Measurements from ENCODE around the gene TVP23C. TPM values are rescaled to one million over a fixed set of nuclear protein-coding genes. Genes with fewer than 3 reads are reported as not detected.

Gene TVP23C
- total RNA-seq, 5 donors from 2014 or later (not counting 1 experiment from before 2014, with no cell fraction given): 9.6 to 27.3 (median 17.8) TPM

- H3K27me3 ChIP-seq (replicated peaks in 1 of 2; ENCODE audit: control insufficient read depth in 2 of 2, extremely low read depth in 1 of 2, insufficient read depth in 2 of 2, low read length in 1 of 2): no peaks in the 10 kb centered on the region
- POLR2A ChIA-PET: no interaction called here
- no peaks in the 10 kb centered on the region for H3K27me3 Mint-ChIP-seq
- H3K27ac ChIP-seq (ENCODE audit: low read length): no peak overlapping the region
- no peaks in the 10 kb centered on the region for H3K9me3 ChIP-seq
- H3K4me3 ChIP-seq (ENCODE audit: control insufficient read depth in 1 of 2, extremely low read depth in 1 of 2, low read length in 1 of 2): no peak overlapping the region
- H3K4me3 Mint-ChIP-seq: no peak overlapping the region
- peaks cover 0 to 8% of the 10 kb centered on the region in 2 donors for H3K36me3 ChIP-seq (ENCODE audit: control insufficient read depth in 2 of 2, extremely low read depth in 1 of 2, insufficient read depth in 1 of 2, low read length in 1 of 2)
- H3K4me1 ChIP-seq (ENCODE audit: control insufficient read depth in 1 of 2, extremely low read depth in 1 of 2, insufficient read depth in 2 of 2, low read length in 2 of 2): no peaks in the 10 kb centered on the region
- DNase-seq (no peak), ATAC-seq (replicated peaks in 1 of 4) (no peak)
- peaks cover 43% of the 10 kb centered on the region for H3K36me3 Mint-ChIP-seq
- no peaks in the 10 kb centered on the region for H3K9me3 Mint-ChIP-seq
- H3K4me1 Mint-ChIP-seq: no peaks in the 10 kb centered on the region
- H3K27ac Mint-ChIP-seq: no peak overlapping the region
- CTCF ChIA-PET: interaction anchor here in 1 of 2 donors (0.6 kb wide), 1 partner anchor 9 kb away, joined by 3 read pairs; no protein-coding TSS in a partner anchor
- WGBS (ENCODE audit: insufficient coverage): 96% methylated on average over 3 of the region's 4 CpGs
These were observed 71.1 kb downstream of the TVP23C start for GRCh38 chr17:15492186-15492585.

DNA sequence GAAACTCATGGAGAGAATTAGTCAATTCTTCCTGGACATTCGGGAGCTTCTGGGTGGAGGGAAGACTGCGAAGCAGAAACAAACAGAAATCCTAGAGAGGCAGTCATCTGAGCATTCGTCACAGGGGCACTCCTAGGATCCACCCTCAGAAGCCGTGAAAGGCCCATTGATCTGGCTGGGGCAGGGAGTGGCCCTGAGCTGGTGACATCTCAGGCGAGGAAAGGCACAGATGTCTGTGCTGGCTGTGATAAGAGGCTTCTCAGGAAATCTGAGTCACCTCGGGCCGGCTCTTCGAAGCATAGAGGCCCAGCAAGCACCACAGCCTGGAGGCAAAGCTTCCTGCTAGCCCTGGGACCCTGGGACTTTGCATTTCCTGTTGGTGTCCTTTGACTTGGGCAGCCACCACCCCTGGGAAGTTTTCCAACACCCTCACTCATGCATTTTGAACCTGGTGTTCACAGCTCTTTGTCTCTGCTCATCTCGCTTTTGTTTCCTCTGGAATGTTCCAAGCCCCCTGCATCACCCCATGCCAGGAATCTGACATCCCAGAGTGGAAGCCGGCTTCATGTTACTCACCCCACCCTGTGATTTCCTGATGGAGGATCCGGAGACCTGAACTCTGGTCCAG is 72.5 kb downstream of the TVP23C start:
- ATAC-seq (replicated peaks in 1 of 4): no peak
- Mint-ChIP-seq H3K9me3 (no peaks in the 10 kb centered on the region), H3K36me3 (peaks cover 31% of the 10 kb centered on the region), H3K4me3 (no peak overlapping the region), H3K4me1 (no peaks in the 10 kb centered on the region), H3K27me3 (no peaks in the 10 kb centered on the region), H3K27ac (no peak overlapping the region)
- Histone ChIP-seq H3K36me3 (ENCODE audit: control insufficient read depth in 2 of 2, extremely low read depth in 1 of 2, insufficient read depth in 1 of 2, low read length in 1 of 2) (peaks cover 0 to 1% of the 10 kb centered on the region in 2 donors), H3K9me3 (no peaks in the 10 kb centered on the region), H3K27ac (ENCODE audit: low read length) (no peak overlapping the region), H3K4me3 (ENCODE audit: control insufficient read depth in 1 of 2, extremely low read depth in 1 of 2, low read length in 1 of 2) (no peak overlapping the region), H3K4me1 (ENCODE audit: control insufficient read depth in 1 of 2, extremely low read depth in 1 of 2, insufficient read depth in 2 of 2, low read length in 2 of 2) (no peaks in the 10 kb centered on the region), H3K27me3 (replicated peaks in 1 of 2; ENCODE audit: control insufficient read depth in 2 of 2, extremely low read depth in 1 of 2, insufficient read depth in 2 of 2, low read length in 1 of 2) (no peaks in the 10 kb centered on the region)
- POLR2A ChIA-PET: no interaction called here
- no peak for DNase-seq
- CTCF ChIA-PET: no interaction called here
- WGBS (ENCODE audit: insufficient coverage): 53% methylated on average over 9 of the region's 11 CpGs

DNA sequence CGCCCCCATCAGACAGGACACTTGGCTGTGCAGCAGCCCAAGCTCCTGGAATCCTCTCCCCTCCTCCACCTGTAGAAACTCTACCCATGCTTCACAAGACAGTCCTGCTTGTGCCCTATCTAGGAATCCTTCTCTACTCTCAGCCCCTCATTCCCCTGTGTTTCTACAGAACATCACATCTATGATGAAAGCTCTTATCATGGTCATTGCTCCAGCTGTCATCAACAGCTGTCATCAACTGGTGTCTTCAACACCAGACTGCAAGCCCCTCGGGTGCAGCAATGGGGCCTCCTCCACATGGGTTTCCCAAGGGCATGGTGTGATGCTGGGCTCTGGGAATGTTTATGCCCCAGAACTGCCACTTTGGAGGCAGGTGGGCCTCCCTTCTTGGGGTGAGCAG is 74.7 kb downstream of the TVP23C start:
- no peak overlapping the region for H3K4me3 Mint-ChIP-seq
- 80% methylated on average over 2 of the region's 2 CpGs for WGBS (ENCODE audit: insufficient coverage)
- H3K9me3 Mint-ChIP-seq: no peaks in the 10 kb centered on the region
- DNase-seq (no peak), ATAC-seq (replicated peaks in 1 of 4) (no peak)
- H3K27me3 Mint-ChIP-seq: no peaks in the 10 kb centered on the region
- ChIA-PET CTCF (interaction anchor here in 1 of 2 donors (0.6 kb wide), 1 partner anchor 9 kb away, joined by 3 read pairs; no protein-coding TSS in a partner anchor), POLR2A (no interaction called here)
- no peak overlapping the region for H3K4me3 ChIP-seq (ENCODE audit: control insufficient read depth in 1 of 2, extremely low read depth in 1 of 2, low read length in 1 of 2)
- H3K36me3 ChIP-seq (ENCODE audit: control insufficient read depth in 2 of 2, extremely low read depth in 1 of 2, insufficient read depth in 1 of 2, low read length in 1 of 2): peaks cover 0 to 2% of the 10 kb centered on the region in 2 donors
- H3K4me1 ChIP-seq (ENCODE audit: control insufficient read depth in 1 of 2, extremely low read depth in 1 of 2, insufficient read depth in 2 of 2, low read length in 2 of 2): no peaks in the 10 kb centered on the region
- H3K9me3 ChIP-seq: no peaks in the 10 kb centered on the region
- no peak overlapping the region for H3K27ac ChIP-seq (ENCODE audit: low read length)
- H3K27me3 ChIP-seq (replicated peaks in 1 of 2; ENCODE audit: control insufficient read depth in 2 of 2, extremely low read depth in 1 of 2, insufficient read depth in 2 of 2, low read length in 1 of 2): no peaks in the 10 kb centered on the region
- peaks cover 25% of the 10 kb centered on the region for H3K36me3 Mint-ChIP-seq
- no peaks in the 10 kb centered on the region for H3K4me1 Mint-ChIP-seq
- H3K27ac Mint-ChIP-seq: no peak overlapping the region

DNA sequence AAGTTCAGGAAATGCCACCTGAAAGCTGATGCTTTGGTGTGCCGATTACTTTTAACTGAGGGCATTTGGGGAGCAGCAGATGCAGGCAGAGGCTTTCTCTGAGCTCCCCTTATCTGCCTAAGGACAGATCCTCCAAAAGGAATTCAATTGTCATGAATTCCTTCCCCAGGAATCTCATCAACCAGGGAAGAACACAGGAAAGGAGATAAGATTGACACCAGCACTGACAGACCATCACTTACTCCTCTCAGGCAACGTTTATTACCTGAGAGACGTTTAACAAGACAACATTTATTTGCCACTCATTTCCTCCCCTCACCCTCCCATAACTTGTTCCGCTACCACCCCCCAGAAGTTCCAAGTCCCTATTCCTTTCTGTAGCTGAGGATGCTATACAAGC is 78.2 kb downstream of the TVP23C start:
- Mint-ChIP-seq H3K27me3 (no peaks in the 10 kb centered on the region), H3K36me3 (peaks cover 28% of the 10 kb centered on the region), H3K9me3 (no peaks in the 10 kb centered on the region), H3K4me3 (no peak overlapping the region), H3K4me1 (no peaks in the 10 kb centered on the region), H3K27ac (no peak overlapping the region)
- 33% methylated on average over 2 of the region's 4 CpGs for WGBS (ENCODE audit: insufficient coverage)
- ATAC-seq (replicated peaks in 1 of 4) (no peak), DNase-seq (no peak)
- peaks cover 0 to 3% of the 10 kb centered on the region in 2 donors for H3K36me3 ChIP-seq (ENCODE audit: control insufficient read depth in 2 of 2, extremely low read depth in 1 of 2, insufficient read depth in 1 of 2, low read length in 1 of 2)
- H3K27me3 ChIP-seq (replicated peaks in 1 of 2; ENCODE audit: control insufficient read depth in 2 of 2, extremely low read depth in 1 of 2, insufficient read depth in 2 of 2, low read length in 1 of 2): no peaks in the 10 kb centered on the region
- no peak overlapping the region for H3K4me3 ChIP-seq (ENCODE audit: control insufficient read depth in 1 of 2, extremely low read depth in 1 of 2, low read length in 1 of 2)
- no peaks in the 10 kb centered on the region for H3K4me1 ChIP-seq (ENCODE audit: control insufficient read depth in 1 of 2, extremely low read depth in 1 of 2, insufficient read depth in 2 of 2, low read length in 2 of 2)
- ChIA-PET CTCF (no interaction called here), POLR2A (no interaction called here)
- no peak overlapping the region for H3K27ac ChIP-seq (ENCODE audit: low read length)
- H3K9me3 ChIP-seq: no peaks in the 10 kb centered on the region

DNA sequence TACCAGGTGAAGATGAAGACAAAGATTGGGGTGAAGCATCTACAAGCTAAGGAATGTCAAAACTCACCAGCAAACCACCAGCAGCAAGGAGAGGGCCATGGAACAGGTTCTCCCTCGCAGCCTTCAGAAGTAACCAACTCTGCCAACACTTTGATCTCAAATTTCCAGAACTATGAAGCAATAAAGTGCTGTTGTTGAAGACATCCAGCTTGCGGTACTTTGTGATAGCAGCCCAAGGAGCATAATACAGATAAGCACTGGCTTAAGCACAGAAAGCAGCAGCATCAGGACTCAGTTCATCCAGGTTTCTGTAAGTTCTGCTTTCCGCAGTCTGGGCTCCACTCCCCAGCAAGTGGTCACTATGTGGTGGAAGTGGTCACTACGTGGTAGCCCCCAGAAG is 79.9 kb downstream of the TVP23C start:
- H3K27me3 ChIP-seq (replicated peaks in 1 of 2; ENCODE audit: control insufficient read depth in 2 of 2, extremely low read depth in 1 of 2, insufficient read depth in 2 of 2, low read length in 1 of 2): no peaks in the 10 kb centered on the region
- DNase-seq (no peak), ATAC-seq (replicated peaks in 1 of 4) (no peak)
- Mint-ChIP-seq H3K4me1 (peaks cover 0 to 3% (median 2%) of the 10 kb centered on the region in 3 donors), H3K9me3 (no peaks in the 10 kb centered on the region), H3K27ac (no peak overlapping the region), H3K36me3 (peaks cover 25% of the 10 kb centered on the region), H3K27me3 (no peaks in the 10 kb centered on the region), H3K4me3 (no peak overlapping the region)
- no CpG with 5 or more reads among the region's 4 CpGs for WGBS (ENCODE audit: insufficient coverage)
- no peak overlapping the region for H3K27ac ChIP-seq (ENCODE audit: low read length)
- H3K4me1 ChIP-seq (ENCODE audit: control insufficient read depth in 1 of 2, extremely low read depth in 1 of 2, insufficient read depth in 2 of 2, low read length in 2 of 2): no peaks in the 10 kb centered on the region
- no peak overlapping the region for H3K4me3 ChIP-seq (ENCODE audit: control insufficient read depth in 1 of 2, extremely low read depth in 1 of 2, low read length in 1 of 2)
- CTCF ChIA-PET: no interaction called here
- POLR2A ChIA-PET: no interaction called here
- peaks cover 0 to 3% of the 10 kb centered on the region in 2 donors for H3K36me3 ChIP-seq (ENCODE audit: control insufficient read depth in 2 of 2, extremely low read depth in 1 of 2, insufficient read depth in 1 of 2, low read length in 1 of 2)
- no peaks in the 10 kb centered on the region for H3K9me3 ChIP-seq

DNA sequence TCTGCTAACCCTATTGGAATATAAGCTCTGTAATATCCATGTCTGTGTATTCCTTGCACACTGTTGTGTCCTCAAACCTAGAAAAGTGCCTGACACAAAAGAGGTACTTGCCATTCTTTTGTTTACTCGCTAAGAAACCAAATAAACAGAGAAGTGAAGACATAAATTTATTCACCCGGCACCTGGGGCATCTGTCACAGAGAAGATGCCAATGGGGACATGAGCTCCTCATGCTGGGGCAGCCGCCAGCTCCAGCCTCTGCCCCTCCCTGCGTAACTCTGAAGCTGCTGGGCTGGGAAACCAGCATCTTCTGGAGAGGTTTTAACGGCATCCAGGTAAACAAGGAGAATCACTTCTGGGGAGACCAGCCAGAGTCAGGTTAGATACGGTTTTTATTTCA is 80.8 kb downstream of the TVP23C start:
- no peak overlapping the region for H3K4me3 Mint-ChIP-seq
- POLR2A ChIA-PET: no interaction called here
- H3K27me3 Mint-ChIP-seq: no peaks in the 10 kb centered on the region
- peaks cover 21% of the 10 kb centered on the region for H3K36me3 Mint-ChIP-seq
- Histone ChIP-seq H3K36me3 (ENCODE audit: control insufficient read depth in 2 of 2, extremely low read depth in 1 of 2, insufficient read depth in 1 of 2, low read length in 1 of 2) (peaks cover 0 to 3% of the 10 kb centered on the region in 2 donors), H3K9me3 (no peaks in the 10 kb centered on the region), H3K27me3 (replicated peaks in 1 of 2; ENCODE audit: control insufficient read depth in 2 of 2, extremely low read depth in 1 of 2, insufficient read depth in 2 of 2, low read length in 1 of 2) (no peaks in the 10 kb centered on the region), H3K4me3 (ENCODE audit: control insufficient read depth in 1 of 2, extremely low read depth in 1 of 2, low read length in 1 of 2) (no peak overlapping the region), H3K27ac (ENCODE audit: low read length) (no peak overlapping the region), H3K4me1 (ENCODE audit: control insufficient read depth in 1 of 2, extremely low read depth in 1 of 2, insufficient read depth in 2 of 2, low read length in 2 of 2) (no peaks in the 10 kb centered on the region)
- 87% methylated on average over 3 of the region's 6 CpGs for WGBS (ENCODE audit: insufficient coverage)
- H3K9me3 Mint-ChIP-seq: no peaks in the 10 kb centered on the region
- peaks cover 0 to 3% (median 2%) of the 10 kb centered on the region in 3 donors for H3K4me1 Mint-ChIP-seq
- CTCF ChIA-PET: no interaction called here
- DNase-seq (no peak), ATAC-seq (replicated peaks in 1 of 4) (no peak)
- H3K27ac Mint-ChIP-seq: no peak overlapping the region

- Histone ChIP-seq H3K9me3 (no peaks in the 10 kb centered on the region), H3K27me3 (replicated peaks in 1 of 2; ENCODE audit: control insufficient read depth in 2 of 2, extremely low read depth in 1 of 2, insufficient read depth in 2 of 2, low read length in 1 of 2) (no peaks in the 10 kb centered on the region), H3K27ac (ENCODE audit: low read length) (no peak overlapping the region), H3K36me3 (ENCODE audit: control insufficient read depth in 2 of 2, extremely low read depth in 1 of 2, insufficient read depth in 1 of 2, low read length in 1 of 2) (peaks cover 0 to 3% of the 10 kb centered on the region in 2 donors), H3K4me1 (ENCODE audit: control insufficient read depth in 1 of 2, extremely low read depth in 1 of 2, insufficient read depth in 2 of 2, low read length in 2 of 2) (no peaks in the 10 kb centered on the region), H3K4me3 (ENCODE audit: control insufficient read depth in 1 of 2, extremely low read depth in 1 of 2, low read length in 1 of 2) (no peak overlapping the region)
- H3K27me3 Mint-ChIP-seq: no peaks in the 10 kb centered on the region
- DNase-seq (no peak), ATAC-seq (replicated peaks in 1 of 4) (no peak)
- H3K36me3 Mint-ChIP-seq: peaks cover 23% of the 10 kb centered on the region
- WGBS (ENCODE audit: insufficient coverage): 81% methylated on average over 6 of the region's 6 CpGs
- H3K4me1 Mint-ChIP-seq: peaks cover 0 to 3% (median 2%) of the 10 kb centered on the region in 3 donors
- H3K27ac Mint-ChIP-seq: no peak overlapping the region
- H3K4me3 Mint-ChIP-seq: no peak overlapping the region
- ChIA-PET CTCF (no interaction called here), POLR2A (no interaction called here)
- no peaks in the 10 kb centered on the region for H3K9me3 Mint-ChIP-seq
These were observed 81.8 kb downstream of the TVP23C start for GRCh38 chr17:15481481-15481880.
